GM18873 (cell line): ENCODE measurements around the gene SOX12.
"Not testable (repeated sequence)": the region's sequence is repeated elsewhere in the genome, so short reads cannot be mapped to it uniquely, and the experiment has no call there.

Experiments used
- ATAC-seq: cut with Tn5 transposase; IDR thresholded peaks from one replicate; pipeline ENCODE4 v1.9.1; 2021; ENCODE audit warnings: mild to moderate bottlenecking, moderate library complexity, moderate number of reproducible peaks; ENCODE audit not compliant: unreplicated experiment, low FRiP score

Gene SOX12

DNA sequence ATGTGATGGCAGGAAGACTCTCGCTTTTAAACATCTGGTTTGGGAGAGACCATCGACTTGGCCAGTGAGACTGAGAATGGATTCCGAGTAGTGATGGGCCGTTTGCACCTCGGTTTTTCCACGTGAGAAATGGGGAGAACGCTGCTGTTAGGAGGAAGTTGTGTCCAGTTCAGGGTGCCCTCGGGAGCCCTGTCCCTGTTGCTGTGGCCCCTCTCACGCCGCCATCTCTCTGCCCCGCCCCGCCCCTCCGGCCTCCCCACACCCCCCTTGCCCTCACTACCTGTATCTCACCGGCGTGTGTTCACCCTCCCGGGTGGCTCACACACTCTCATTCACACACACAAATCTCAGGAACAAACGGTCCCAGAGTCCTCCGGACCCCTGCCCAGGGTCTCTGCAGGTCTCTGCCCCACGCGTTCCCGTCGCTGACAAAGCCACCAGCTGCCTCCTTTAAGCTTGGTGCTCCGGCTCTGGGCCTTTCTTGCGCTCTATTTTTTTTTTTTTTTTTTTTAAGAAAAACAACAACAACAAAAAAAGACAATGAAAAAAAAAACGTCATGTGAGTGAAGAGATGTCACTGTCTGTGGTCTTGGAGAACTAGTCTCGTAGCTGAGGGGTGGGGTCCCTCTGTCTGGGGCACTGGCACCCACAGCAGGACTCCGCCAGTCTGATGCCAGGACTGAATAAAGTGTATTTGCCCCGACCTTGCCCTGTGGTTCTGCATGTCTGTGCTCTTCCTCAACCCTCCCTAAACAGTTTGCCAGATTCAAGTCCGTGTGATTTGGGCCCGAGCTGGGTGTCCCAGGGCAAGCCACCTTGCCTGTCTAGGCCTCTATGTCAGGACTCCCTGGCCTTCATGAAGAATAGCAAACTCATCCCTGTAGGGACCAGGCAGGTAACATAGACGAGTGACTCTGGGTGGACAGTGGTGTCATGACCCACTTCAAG is 2.9 kb downstream of the SOX12 start:
- ATAC-seq = no peak

DNA sequence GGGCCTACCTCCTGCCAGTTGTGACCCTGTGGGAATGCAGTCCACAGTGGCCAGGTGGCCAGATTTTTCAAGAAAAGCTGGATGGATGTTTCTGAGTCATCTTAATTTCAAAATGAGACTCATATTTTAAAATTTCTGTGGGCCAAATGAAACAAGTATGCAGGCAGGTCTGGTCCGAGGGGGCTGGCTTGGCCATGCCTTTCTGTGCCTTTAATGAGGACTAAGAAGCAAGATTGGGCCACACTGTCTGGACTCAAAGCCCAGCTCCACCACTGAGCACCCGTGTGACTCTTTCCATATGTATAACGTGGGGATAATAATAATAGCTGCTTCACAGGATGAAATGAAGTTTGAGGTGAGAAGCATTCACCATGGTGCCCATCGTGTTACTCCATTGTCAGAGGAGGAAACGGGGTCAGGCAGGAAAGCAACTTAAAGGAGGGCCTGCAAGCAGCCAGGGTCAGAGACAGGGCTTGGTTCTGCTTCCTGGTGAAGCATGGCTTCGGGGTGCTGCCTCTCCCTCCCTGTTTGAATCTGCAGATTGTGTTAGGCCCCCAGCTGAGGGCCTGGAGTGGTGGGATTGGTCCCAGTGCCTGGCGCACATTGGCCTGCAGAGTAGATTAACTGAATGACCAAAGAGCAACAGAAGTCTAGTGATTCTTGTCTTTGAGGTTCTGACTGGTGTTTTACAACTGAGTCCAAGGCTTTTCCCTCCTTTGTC is 3.8 kb downstream of the SOX12 start:
- ATAC-seq = no peak

GRCh38 chr20:329851-330232 is 4.5 kb downstream of the SOX12 start:
- ATAC-seq = no peak

GRCh38 chr20:330233-331149 is 5.1 kb downstream of the SOX12 start:
- peak; percentile 39 for ATAC-seq

GRCh38 chr20:334578-334977 is 9.2 kb downstream of the SOX12 start:
- ATAC-seq = no peak

DNA sequence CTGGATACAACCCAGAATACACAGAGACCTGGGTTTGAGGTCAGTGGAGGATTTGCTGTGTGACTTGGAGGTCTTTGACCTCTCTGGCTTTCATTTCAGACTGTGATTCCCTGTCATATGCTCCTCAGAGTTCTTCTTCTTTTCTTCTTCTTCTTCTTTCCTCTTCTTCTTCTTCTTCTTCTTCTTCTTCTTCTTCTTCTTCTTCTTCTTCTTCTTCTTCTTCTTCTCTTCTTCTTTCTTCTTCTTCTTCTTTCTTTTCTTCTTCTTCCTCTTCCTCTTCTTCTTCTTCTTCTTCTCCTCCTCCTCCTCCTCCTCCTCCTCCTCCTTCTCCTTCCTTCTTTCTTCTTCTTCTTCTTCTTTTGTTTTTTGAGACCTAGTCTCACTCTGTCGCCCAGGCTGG is 10.7 kb downstream of the SOX12 start:
- not testable (repeated sequence) for ATAC-seq

DNA sequence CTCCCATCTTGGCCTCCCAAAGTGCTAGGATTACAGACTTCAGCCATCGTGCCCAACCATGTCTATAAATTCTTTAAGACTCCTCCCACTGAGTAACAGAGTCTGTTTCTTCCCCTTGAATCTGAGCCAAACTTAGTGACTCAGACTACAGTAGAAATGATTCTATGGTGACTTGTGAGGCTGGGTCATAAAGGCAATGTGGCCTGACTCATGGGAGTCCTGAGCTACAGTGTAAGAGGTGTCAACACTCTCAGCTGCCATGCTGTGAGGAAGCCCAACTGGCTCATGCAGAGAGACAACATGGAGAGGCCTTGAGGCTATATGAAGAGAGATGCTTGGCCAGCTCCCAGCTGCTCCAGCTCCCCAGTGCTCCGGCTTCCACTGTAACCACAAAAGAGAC is 16.3 kb downstream of the SOX12 start:
- no peak for ATAC-seq

DNA sequence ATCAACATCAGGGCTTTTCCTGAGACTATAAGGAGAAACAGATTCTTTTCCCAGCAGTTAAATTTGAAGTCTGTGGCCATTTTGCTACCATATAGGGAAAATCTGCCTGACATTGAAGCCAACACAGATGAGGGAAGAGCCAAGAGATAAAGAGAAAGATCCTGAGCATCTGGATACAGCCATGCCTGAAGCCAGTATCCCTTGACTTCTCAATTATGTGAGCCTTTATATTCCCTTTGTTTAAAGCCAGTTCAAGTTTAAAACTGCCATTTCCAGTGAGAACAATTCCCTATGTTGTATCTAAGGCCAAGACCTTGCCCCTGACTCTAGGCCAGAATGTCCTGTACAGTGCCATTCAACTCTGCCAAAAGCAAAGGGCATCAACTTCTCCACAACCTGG is 17.8 kb downstream of the SOX12 start:
- no peak for ATAC-seq

DNA sequence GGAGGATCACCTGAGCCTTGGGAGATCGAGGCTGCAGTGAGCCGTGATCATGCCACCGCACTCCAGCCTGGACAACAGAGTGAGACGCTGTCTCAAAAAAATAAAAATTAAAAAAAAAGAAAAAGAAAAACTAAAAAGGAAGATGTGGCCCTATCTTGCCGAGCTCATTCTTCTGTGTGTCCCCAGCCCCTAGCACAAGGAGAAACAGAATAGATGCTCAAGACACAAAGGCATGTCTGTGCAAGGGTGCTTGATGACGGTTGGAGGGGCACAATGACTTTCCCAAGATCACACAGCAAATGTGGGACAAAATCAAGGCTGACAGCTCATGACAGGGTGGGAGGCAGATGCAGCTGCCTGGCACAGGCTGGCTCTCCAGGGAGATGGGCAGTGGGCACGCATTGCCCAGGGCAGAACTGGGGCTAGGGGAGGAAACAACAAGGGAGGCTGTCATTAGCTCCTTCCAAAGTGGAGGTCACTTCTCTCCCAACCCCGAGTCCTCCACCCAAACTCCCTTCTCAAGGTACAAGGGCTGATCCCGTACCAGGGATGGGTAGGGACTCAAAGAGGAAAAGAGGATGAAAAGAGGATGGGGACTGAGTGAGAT is 20.8 kb downstream of the SOX12 start:
- no peak for ATAC-seq

GRCh38 chr20:346640-347316 is 21.4 kb downstream of the SOX12 start, which contains the start of gene NRSN2:
Gene NRSN2 (plus strand): TSS chr20:347111. CDS start chr20:349644, 2,533 bp downstream.
- no peak for ATAC-seq

DNA sequence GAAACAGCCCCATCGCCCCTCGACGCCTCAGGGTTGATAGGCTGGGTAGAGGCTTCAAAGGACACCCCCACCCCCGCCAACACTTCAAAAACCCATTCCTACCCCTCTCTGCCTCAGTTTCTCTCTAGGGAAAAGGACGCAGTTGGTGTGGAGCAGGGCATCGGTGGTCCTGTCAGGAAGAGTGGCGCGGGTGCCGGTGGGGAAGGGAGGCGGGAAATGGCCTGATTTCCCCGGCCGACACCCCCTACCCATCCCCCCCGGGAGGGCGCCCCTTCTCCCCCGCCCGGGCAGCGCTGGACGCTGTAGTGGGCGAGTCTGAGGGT is 21.9 kb downstream of the SOX12 start:
- no peak for ATAC-seq

GRCh38 chr20:347640-348484 is 22.5 kb downstream of the SOX12 start:
- no peak for ATAC-seq

GRCh38 chr20:348972-349841 is 23.9 kb downstream of the SOX12 start:
- ATAC-seq = no peak

DNA sequence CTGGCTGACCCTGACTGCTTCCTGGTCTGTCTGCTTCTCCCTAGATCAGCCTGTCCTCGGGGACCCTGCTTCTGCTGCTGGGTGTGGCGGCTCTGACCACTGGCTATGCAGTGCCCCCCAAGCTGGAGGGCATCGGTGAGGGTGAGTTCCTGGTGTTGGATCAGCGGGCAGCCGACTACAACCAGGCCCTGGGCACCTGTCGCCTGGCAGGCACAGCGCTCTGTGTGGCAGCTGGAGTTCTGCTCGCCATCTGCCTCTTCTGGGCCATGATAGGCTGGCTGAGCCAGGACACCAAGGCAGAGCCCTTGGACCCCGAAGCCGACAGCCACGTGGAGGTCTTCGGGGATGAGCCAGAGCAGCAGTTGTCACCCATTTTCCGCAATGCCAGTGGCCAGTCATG is 27.8 kb downstream of the SOX12 start:
- no peak for ATAC-seq

DNA sequence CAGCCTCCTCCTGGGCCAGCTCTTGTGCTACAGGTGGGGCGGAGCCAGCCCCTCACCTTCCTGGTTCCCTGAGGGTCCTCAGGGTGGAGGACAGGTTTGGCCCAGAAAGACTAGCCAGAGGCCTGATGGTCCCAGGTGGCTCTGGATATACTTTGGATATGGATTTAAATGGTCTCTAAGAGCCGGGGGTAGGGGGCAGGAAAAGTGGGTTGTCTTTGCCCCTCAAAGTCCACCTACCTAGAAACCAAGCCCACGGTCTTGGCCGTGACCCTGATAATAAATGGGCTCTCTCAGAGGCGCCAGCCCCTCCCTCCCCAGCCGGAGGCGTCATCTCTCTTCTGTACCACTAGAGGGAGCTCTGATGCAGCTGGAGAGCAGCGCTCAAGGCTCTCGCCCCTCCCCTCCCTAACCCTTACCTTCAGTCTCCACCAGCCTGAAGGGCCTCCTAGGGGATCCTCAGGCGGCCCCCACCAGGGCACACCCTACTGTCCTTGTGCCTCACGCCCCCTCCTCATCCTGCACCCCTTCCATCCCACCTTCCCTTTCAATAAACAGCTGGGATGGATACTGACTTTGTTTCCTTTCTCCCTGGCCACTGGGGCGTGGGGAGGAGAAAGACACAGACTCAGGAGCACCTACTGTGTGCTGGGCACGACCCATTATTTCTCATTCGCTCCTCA is 29.1 kb downstream of the SOX12 start:
- ATAC-seq = peak; percentile 55

DNA sequence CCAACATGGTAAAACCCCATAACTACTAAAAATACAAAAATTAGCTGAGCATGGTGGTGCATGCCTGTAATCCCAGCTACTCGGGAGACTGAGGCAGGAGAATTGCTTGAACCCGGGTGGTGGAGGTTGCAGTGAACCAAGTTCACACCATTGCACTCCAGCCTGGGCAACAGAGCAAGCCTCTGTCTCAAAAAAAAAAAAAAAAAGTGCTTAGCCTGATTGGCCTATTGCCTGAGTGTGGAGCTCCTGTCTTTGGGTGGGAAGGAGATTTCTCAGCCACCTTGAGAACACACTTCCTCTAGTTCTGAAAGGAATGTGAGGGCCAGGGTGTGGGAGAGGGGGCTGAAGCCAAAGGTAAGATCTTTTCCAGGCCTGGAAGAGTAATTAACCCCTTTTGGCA is 30.8 kb downstream of the SOX12 start:
- ATAC-seq = not testable (repeated sequence)

DNA sequence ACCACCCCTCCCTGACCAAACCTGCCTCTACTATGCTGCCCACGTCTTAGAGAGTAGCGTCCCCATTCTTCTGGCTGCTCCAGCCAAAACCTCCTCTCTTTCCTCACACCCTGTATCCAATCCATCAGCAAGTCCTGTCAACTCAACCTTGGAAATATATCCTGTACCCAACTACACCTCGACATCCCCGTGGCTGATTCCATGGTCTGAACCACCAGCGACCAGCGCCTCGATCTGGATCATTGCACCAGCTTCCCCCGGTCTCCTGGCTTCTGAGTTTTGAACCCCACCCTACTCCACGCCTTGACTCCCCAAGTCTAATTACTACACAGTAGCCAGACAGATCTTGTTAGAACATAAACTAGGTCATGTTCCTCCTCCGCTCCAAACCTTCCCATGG is 31.4 kb downstream of the SOX12 start:
- ATAC-seq = no peak
